ENCODE data around the gene CHD9.

DNA sequence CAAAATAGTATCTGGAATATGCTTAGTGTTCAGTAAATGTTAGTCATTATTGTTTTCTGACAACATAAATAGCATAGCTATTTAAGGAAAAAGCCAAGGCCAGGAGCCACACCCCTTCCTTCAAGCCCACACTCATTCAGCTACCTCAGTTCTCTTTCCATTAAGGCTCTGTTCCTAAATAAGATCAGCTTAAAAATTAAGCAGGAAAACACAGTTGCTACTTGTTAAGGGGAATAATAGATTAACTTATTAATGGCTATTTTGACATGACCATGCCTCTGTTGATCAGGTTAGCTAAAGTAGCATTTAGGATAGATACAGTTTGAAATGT, 158.1 kb downstream of the CHD9 start:
- TF ChIP-seq, protein P1, sequence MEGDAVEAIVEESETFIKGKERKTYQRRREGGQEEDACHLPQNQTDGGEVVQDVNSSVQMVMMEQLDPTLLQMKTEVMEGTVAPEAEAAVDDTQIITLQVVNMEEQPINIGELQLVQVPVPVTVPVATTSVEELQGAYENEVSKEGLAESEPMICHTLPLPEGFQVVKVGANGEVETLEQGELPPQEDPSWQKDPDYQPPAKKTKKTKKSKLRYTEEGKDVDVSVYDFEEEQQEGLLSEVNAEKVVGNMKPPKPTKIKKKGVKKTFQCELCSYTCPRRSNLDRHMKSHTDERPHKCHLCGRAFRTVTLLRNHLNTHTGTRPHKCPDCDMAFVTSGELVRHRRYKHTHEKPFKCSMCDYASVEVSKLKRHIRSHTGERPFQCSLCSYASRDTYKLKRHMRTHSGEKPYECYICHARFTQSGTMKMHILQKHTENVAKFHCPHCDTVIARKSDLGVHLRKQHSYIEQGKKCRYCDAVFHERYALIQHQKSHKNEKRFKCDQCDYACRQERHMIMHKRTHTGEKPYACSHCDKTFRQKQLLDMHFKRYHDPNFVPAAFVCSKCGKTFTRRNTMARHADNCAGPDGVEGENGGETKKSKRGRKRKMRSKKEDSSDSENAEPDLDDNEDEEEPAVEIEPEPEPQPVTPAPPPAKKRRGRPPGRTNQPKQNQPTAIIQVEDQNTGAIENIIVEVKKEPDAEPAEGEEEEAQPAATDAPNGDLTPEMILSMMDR (conservative IDR thresholded peaks at IDR 0.05) = no peak
- no peak for TF ChIP-seq ZFX (IDR thresholded peaks at IDR 0.05)

All from C4-2B (cell line).